Ovary (tissue), 3 donors: ENCODE results near the gene SHC3.

Source experiments
- EP300 ChIP-seq: sonication (generic); formaldehyde crosslinking; IDR thresholded peaks from one replicate; pipeline ENCODE4 v1.6.1; 2017; ENCODE audit warnings: antibody characterized with exemption
- POLR2A ChIP-seq: fragments of 450-650 bp; IDR thresholded peaks from one replicate; pipeline ENCODE4 v1.6.1; 2017; ENCODE audit warnings: antibody characterized with exemption, mild to moderate bottlenecking, moderate library complexity
- TF ChIP-seq, protein P1 (sequence below), 3 donors: fragments of 450-650 bp in 2 of 3; fragments of 200-600 bp in 1 of 3; IDR thresholded peaks; one replicate each; pipeline versions ENCODE4 v1.5.1 to v1.8.0; 2016 to 2022; ENCODE audit warnings: antibody characterized with exemption in 3 of 3, mild to moderate bottlenecking in 1 of 3
- donor health status: DM: no; HTN: no; CAD: no.

- TF ChIP-seq, protein P1, sequence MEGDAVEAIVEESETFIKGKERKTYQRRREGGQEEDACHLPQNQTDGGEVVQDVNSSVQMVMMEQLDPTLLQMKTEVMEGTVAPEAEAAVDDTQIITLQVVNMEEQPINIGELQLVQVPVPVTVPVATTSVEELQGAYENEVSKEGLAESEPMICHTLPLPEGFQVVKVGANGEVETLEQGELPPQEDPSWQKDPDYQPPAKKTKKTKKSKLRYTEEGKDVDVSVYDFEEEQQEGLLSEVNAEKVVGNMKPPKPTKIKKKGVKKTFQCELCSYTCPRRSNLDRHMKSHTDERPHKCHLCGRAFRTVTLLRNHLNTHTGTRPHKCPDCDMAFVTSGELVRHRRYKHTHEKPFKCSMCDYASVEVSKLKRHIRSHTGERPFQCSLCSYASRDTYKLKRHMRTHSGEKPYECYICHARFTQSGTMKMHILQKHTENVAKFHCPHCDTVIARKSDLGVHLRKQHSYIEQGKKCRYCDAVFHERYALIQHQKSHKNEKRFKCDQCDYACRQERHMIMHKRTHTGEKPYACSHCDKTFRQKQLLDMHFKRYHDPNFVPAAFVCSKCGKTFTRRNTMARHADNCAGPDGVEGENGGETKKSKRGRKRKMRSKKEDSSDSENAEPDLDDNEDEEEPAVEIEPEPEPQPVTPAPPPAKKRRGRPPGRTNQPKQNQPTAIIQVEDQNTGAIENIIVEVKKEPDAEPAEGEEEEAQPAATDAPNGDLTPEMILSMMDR (IDR thresholded peaks at IDR 0.05), result no peak
- TF ChIP-seq POLR2A, result no peak
- no peak for TF ChIP-seq EP300
These were observed 63.9 kb downstream of the SHC3 start for GRCh38 chr9:89114741-89115140.
